GM12878 (cell line): Measurements from ENCODE around the gene RPS6KA4. TPM values are rescaled to one million over a fixed set of nuclear protein-coding genes. Genes with fewer than 3 reads are reported as not detected.
A peak's percentile ranks its signal among the peaks of the same experiment; 100 is the strongest.

ENCODE experiments used
- BHLHE40 ChIP-seq, 2 experiments: fragments of 450-650 bp in 1 of 2; IDR thresholded peaks; 2 replicates each; pipeline ENCODE4 v1.6.1; 2011 to 2017; ENCODE audit warnings: low read depth in 2 of 2, borderline replicate concordance in 1 of 2, improper control_type of control experiment in 1 of 2, low read length in 1 of 2, mild to moderate bottlenecking in 1 of 2
- CBFB ChIP-seq: IDR thresholded peaks from 2 replicates; pipeline ENCODE4 v1.6.1; 2016; ENCODE audit warnings: antibody characterized with exemption, low read depth
- CBX3 ChIP-seq: fragments of 200-600 bp; sonication (generic); IDR thresholded peaks from 2 replicates; pipeline ENCODE4 v1.6.1; 2016; ENCODE audit warnings: low read depth, borderline replicate concordance
- EZH2 ChIP-seq: IDR thresholded peaks from 2 replicates; pipeline ENCODE4 v1.6.1; 2012; ENCODE audit warnings: low read depth, mild to moderate bottlenecking, control low read depth, inconsistent platforms, low read length, borderline replicate concordance; ENCODE audit not compliant: control insufficient read depth
- FOXM1 ChIP-seq: IDR thresholded peaks from 2 replicates; pipeline ENCODE4 v1.6.1; 2012; ENCODE audit warnings: low read depth, mild to moderate bottlenecking, inconsistent platforms, low read length, moderate library complexity
- MEF2A ChIP-seq: IDR thresholded peaks from 2 replicates; pipeline ENCODE4 v1.6.1; 2011; ENCODE audit warnings: low read depth, mild to moderate bottlenecking, low read length, moderate library complexity; ENCODE audit not compliant: insufficient read depth
- NR2C1 ChIP-seq: fragments of 450-650 bp; IDR thresholded peaks from 2 replicates; pipeline ENCODE4 v1.6.1; 2017; ENCODE audit warnings: antibody characterized with exemption, mild to moderate bottlenecking, moderate library complexity
- RELA ChIP-seq: fragments of 450-650 bp; IDR thresholded peaks from 2 replicates; pipeline ENCODE4 v1.8.0; 2014; ENCODE audit warnings: borderline replicate concordance; ENCODE audit not compliant: partially characterized antibody
- SPI1 ChIP-seq: IDR thresholded peaks from 2 replicates; pipeline ENCODE4 v1.6.1; 2011; ENCODE audit warnings: low read depth, mild to moderate bottlenecking, low read length, moderate library complexity, borderline replicate concordance; ENCODE audit not compliant: insufficient read depth
- ZNF622 ChIP-seq: fragments of 450-650 bp; IDR thresholded peaks from 2 replicates; pipeline ENCODE4 v1.6.1; 2017; ENCODE audit warnings: mild to moderate bottlenecking, inconsistent platforms
- polyA plus RNA-seq, 11 experiments: library from polyadenylated mRNA; depleted of rRNA in 4 of 11; unstranded in 6 of 11; stranded (reverse) in 5 of 11; fragments of >200 nt; fragmentation: Nextera tagmentation in 4 of 11; fragmentation: Illumina TruSeq in 1 of 11; extraction: Ambion mirVana in 4 of 11; extraction: Trizol in 1 of 11; gene quantifications; 1 replicate in 1 of 11; 2 replicates in 10 of 11; pipeline versions ENCODE4 v1.2.1 to v1.2.3, GENCODE V29; 2011 to 2016; ENCODE audit warnings: inconsistent platforms in 2 of 11, missing spikeins in 2 of 11, low read depth in 1 of 11
- total RNA-seq, 4 experiments: library from RNA; depleted of rRNA in 3 of 4; stranded (reverse); fragments of >200 nt in 3 of 4; fragmentation: Illumina TruSeq in 1 of 4; extraction: Trizol in 1 of 4; gene quantifications; 2 replicates each; pipeline versions ENCODE4 v1.2.1 to v1.2.3, GENCODE V29; 2013 to 2021
- TF ChIP-seq, protein P1 (sequence below): fragments of 450-650 bp; IDR thresholded peaks from 2 replicates; pipeline ENCODE4 v1.6.1; 2017; ENCODE audit warnings: mild to moderate bottlenecking
- TF ChIP-seq, protein P2 (sequence below): fragments of 450-650 bp; IDR thresholded peaks from 2 replicates; pipeline ENCODE4 v1.6.1; 2016; ENCODE audit warnings: mild to moderate bottlenecking, moderate library complexity, borderline replicate concordance
- TF ChIP-seq, protein P3 (sequence below): fragments of 450-650 bp; formaldehyde crosslinking; IDR thresholded peaks from 2 replicates; pipeline ENCODE4 v1.4.0; 2020; ENCODE audit warnings: mild to moderate bottlenecking, moderate library complexity
- TF ChIP-seq, protein P4 (sequence below): fragments of 450-650 bp; IDR thresholded peaks from 2 replicates; pipeline ENCODE4 v1.6.1; 2016; ENCODE audit warnings: mild to moderate bottlenecking
- TF ChIP-seq, protein P5 (sequence below): fragments of 450-650 bp; IDR thresholded peaks from 2 replicates; pipeline ENCODE4 v1.6.1; 2017; ENCODE audit warnings: low read depth, mild to moderate bottlenecking, moderate library complexity

RPS6KA4 gene
- total and polyA plus RNA-seq, 10 of the 15 experiments (the other 5 are each of a cell fraction or from before 2014, with no cell fraction given): 0.34 to 32.6 (median 11.3) TPM

DNA sequence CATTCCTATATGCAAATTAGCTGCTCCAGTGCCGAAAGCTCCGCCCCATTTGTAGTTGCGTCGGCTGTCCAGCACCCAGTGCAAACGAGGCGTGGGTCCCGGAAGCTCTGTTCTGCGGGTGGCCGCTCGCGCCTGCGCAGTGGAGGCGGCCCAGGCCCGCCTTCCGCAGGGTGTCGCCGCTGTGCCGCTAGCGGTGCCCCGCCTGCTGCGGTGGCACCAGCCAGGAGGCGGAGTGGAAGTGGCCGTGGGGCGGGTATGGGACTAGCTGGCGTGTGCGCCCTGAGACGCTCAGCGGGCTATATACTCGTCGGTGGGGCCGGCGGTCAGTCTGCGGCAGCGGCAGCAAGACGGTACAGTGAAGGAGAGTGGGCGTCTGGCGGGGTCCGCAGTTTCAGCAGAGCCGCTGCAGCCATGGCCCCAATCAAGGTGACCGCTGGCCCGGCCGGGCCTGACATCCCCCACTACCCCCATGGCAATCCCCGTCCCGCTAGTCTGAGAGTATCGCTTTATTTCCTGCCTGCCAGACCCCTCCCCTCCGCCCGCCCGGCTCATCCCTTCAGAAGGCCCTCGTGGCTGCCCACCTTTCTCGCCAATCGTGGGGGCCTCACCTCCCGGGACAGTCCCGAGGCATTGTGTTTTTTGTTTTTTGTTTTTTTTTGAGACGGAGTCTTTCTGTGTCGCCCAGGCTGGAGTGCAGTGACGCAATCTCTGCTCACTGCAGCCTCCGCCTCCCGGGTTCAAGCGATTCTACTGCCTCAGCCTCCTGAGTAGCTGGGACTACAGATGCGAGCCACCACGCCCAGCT, 40.8 kb upstream of the RPS6KA4 start, which contains the start of gene PRDX5 (continued):
- TF ChIP-seq, protein P1, sequence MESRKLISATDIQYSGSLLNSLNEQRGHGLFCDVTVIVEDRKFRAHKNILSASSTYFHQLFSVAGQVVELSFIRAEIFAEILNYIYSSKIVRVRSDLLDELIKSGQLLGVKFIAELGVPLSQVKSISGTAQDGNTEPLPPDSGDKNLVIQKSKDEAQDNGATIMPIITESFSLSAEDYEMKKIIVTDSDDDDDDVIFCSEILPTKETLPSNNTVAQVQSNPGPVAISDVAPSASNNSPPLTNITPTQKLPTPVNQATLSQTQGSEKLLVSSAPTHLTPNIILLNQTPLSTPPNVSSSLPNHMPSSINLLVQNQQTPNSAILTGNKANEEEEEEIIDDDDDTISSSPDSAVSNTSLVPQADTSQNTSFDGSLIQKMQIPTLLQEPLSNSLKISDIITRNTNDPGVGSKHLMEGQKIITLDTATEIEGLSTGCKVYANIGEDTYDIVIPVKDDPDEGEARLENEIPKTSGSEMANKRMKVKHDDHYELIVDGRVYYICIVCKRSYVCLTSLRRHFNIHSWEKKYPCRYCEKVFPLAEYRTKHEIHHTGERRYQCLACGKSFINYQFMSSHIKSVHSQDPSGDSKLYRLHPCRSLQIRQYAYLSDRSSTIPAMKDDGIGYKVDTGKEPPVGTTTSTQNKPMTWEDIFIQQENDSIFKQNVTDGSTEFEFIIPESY: no peak
- TF ChIP-seq ZNF622 (no peak), CBX3 (no peak), BHLHE40 (IDR thresholded peaks at IDR 0.05; ENCODE audit: borderline replicate concordance in 1 of 2, low read depth in 2 of 2, low read length in 1 of 2) (peak in 1 of 2 experiments; percentile 61; a peak in 2 of 4 replicates), FOXM1 (no peak), RELA (no peak), CBFB (no peak), NR2C1 (no peak), EZH2 (no peak), SPI1 (peak; percentile 32; the same call in 1 of the 2 replicates), MEF2A (no peak)
- TF ChIP-seq, protein P2, sequence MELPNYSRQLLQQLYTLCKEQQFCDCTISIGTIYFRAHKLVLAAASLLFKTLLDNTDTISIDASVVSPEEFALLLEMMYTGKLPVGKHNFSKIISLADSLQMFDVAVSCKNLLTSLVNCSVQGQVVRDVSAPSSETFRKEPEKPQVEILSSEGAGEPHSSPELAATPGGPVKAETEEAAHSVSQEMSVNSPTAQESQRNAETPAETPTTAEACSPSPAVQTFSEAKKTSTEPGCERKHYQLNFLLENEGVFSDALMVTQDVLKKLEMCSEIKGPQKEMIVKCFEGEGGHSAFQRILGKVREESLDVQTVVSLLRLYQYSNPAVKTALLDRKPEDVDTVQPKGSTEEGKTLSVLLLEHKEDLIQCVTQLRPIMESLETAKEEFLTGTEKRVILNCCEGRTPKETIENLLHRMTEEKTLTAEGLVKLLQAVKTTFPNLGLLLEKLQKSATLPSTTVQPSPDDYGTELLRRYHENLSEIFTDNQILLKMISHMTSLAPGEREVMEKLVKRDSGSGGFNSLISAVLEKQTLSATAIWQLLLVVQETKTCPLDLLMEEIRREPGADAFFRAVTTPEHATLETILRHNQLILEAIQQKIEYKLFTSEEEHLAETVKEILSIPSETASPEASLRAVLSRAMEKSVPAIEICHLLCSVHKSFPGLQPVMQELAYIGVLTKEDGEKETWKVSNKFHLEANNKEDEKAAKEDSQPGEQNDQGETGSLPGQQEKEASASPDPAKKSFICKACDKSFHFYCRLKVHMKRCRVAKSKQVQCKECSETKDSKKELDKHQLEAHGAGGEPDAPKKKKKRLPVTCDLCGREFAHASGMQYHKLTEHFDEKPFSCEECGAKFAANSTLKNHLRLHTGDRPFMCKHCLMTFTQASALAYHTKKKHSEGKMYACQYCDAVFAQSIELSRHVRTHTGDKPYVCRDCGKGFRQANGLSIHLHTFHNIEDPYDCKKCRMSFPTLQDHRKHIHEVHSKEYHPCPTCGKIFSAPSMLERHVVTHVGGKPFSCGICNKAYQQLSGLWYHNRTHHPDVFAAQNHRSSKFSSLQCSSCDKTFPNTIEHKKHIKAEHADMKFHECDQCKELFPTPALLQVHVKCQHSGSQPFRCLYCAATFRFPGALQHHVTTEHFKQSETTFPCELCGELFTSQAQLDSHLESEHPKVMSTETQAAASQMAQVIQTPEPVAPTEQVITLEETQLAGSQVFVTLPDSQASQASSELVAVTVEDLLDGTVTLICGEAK: no peak
- TF ChIP-seq, protein P3, sequence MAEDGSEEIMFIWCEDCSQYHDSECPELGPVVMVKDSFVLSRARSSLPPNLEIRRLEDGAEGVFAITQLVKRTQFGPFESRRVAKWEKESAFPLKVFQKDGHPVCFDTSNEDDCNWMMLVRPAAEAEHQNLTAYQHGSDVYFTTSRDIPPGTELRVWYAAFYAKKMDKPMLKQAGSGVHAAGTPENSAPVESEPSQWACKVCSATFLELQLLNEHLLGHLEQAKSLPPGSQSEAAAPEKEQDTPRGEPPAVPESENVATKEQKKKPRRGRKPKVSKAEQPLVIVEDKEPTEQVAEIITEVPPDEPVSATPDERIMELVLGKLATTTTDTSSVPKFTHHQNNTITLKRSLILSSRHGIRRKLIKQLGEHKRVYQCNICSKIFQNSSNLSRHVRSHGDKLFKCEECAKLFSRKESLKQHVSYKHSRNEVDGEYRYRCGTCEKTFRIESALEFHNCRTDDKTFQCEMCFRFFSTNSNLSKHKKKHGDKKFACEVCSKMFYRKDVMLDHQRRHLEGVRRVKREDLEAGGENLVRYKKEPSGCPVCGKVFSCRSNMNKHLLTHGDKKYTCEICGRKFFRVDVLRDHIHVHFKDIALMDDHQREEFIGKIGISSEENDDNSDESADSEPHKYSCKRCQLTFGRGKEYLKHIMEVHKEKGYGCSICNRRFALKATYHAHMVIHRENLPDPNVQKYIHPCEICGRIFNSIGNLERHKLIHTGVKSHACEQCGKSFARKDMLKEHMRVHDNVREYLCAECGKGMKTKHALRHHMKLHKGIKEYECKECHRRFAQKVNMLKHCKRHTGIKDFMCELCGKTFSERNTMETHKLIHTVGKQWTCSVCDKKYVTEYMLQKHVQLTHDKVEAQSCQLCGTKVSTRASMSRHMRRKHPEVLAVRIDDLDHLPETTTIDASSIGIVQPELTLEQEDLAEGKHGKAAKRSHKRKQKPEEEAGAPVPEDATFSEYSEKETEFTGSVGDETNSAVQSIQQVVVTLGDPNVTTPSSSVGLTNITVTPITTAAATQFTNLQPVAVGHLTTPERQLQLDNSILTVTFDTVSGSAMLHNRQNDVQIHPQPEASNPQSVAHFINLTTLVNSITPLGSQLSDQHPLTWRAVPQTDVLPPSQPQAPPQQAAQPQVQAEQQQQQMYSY (CRISPR knock-in tag): no peak
- TF ChIP-seq, protein P4, sequence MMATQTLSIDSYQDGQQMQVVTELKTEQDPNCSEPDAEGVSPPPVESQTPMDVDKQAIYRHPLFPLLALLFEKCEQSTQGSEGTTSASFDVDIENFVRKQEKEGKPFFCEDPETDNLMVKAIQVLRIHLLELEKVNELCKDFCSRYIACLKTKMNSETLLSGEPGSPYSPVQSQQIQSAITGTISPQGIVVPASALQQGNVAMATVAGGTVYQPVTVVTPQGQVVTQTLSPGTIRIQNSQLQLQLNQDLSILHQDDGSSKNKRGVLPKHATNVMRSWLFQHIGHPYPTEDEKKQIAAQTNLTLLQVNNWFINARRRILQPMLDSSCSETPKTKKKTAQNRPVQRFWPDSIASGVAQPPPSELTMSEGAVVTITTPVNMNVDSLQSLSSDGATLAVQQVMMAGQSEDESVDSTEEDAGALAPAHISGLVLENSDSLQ: no peak; the same call in 1 of the 2 replicates
- TF ChIP-seq, protein P5, sequence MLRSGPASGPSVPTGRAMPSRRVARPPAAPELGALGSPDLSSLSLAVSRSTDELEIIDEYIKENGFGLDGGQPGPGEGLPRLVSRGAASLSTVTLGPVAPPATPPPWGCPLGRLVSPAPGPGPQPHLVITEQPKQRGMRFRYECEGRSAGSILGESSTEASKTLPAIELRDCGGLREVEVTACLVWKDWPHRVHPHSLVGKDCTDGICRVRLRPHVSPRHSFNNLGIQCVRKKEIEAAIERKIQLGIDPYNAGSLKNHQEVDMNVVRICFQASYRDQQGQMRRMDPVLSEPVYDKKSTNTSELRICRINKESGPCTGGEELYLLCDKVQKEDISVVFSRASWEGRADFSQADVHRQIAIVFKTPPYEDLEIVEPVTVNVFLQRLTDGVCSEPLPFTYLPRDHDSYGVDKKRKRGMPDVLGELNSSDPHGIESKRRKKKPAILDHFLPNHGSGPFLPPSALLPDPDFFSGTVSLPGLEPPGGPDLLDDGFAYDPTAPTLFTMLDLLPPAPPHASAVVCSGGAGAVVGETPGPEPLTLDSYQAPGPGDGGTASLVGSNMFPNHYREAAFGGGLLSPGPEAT: no peak
